GM21447 (cell line): Measurements from ENCODE around the gene ZGPAT.

Experiments used
- ATAC-seq: cut with Tn5 transposase; IDR thresholded peaks from one replicate; pipeline ENCODE4 v1.9.1; 2021; ENCODE audit not compliant: unreplicated experiment

Gene ZGPAT

DNA sequence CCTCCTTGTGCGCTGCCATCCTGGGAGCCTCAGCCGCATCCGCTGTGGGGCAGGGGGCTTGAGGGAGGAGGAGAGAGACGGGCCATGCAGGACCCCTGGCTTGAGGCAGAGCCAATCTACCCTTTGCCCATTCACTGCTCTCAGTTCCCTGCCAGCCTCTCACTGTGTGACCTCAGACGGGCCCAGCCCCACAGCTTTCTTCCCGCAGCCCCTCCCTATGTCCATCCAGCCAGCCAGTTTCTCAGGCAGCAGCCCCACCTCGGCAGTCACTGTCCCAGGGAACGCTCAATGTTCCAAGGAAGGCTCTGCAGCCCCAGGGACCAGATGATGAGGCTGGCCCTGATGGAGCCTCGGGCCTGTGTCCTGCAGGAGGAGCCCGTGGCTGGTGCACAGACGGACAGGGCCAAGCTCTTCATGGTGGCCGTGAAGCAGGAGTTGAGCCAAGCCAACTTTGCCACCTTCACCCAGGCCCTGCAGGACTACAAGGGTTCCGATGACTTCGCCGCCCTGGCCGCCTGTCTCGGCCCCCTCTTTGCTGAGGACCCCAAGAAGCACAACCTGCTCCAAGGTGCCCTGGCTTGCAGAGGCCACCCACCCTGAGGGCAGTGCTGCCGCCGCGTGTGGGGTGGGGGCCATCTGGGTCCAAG, 15.3 kb upstream of the ZGPAT start:
- no peak for ATAC-seq

DNA sequence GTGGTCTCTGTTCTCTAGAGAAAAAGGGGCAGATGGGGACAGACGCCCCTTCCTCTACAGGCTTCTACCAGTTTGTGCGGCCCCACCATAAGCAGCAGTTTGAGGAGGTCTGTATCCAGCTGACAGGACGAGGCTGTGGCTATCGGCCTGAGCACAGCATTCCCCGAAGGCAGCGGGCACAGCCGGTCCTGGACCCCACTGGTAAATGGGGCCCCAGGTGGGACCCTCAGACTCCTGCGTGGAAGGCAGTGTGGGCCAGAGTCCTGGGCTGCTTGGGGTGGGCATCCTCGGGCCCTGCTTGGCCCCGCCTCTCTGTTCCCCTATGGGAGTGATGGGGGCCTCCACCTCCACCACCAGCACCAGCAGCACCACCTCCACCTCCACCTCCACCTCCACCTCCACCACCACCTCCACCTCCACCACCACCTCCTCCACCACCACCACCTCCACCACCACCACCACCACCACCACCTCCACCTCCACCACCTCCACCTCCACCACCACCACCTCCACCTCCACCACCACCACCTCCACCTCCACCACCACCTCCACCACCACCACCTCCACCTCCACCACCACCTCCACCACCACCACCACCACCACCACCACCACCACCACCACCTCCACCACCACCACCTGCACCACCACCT, 14.6 kb upstream of the ZGPAT start:
- ATAC-seq: no peak

DNA sequence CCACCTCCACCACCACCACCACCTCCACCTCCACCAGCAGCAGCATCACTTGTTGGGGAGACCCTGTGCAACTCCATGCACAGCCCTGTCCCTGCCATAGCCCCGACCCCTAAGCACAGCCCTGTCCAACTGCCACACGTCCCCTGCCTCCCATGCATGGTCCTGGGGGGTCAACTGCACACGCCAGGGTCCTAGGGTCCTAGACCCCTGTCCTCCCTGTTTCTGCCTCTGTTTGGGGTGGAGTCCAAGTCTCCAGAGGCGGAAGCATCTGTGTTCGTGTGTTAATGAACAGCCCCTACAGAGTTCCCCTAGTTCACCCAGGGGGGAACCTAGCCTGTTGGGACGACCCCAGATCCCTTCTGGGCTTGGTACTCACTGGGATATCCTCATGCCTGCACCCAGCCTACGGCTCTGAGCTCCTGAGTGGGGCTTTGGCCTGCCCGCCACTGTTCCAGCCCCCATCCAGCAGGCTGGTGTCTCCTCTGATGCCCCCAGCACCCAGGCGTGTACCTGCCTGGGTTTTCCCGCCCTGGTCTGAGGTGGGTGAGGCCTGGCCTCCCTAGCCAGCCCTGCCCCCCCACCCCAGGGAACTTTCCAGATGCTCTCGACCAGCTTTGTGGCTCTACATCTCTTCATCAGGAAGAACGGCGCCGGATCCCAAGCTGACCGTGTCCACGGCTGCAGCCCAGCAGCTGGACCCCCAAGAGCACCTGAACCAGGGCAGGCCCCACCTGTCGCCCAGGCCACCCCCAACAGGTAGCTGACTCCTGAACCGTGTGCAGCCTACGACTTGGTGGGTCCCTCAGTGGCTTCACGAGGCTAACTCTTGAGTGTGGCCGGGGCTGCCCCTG, 13.9 kb upstream of the ZGPAT start:
- ATAC-seq: no peak

DNA sequence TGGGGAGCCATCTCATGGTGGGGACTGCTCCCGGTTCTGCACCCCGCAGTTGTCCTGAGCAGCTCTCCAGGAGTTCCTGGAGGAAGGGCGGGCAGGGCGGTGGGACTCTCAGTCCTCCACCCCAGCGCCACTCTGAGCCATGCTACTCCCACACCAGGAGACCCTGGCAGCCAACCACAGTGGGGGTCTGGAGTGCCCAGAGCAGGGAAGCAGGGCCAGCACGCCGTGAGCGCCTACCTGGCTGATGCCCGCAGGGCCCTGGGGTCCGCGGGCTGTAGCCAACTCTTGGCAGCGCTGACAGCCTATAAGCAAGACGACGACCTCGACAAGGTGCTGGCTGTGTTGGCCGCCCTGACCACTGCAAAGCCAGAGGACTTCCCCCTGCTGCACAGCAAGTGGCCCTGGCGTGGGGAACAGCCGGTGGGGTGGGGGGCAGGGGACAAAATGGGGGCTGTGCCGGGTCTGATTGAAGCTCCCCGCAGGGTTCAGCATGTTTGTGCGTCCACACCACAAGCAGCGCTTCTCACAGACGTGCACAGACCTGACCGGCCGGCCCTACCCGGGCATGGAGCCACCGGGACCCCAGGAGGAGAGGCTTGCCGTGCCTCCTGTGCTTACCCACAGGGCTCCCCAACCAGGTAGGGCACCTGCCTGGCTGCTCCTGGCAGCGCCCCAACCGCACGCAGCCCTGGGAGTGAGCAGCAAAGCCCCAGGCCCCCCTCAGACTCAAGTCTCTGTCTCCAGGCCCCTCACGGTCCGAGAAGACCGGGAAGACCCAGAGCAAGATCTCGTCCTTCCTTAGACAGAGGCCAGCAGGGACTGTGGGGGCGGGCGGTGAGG, 13.0 kb upstream of the ZGPAT start:
- no peak for ATAC-seq

DNA sequence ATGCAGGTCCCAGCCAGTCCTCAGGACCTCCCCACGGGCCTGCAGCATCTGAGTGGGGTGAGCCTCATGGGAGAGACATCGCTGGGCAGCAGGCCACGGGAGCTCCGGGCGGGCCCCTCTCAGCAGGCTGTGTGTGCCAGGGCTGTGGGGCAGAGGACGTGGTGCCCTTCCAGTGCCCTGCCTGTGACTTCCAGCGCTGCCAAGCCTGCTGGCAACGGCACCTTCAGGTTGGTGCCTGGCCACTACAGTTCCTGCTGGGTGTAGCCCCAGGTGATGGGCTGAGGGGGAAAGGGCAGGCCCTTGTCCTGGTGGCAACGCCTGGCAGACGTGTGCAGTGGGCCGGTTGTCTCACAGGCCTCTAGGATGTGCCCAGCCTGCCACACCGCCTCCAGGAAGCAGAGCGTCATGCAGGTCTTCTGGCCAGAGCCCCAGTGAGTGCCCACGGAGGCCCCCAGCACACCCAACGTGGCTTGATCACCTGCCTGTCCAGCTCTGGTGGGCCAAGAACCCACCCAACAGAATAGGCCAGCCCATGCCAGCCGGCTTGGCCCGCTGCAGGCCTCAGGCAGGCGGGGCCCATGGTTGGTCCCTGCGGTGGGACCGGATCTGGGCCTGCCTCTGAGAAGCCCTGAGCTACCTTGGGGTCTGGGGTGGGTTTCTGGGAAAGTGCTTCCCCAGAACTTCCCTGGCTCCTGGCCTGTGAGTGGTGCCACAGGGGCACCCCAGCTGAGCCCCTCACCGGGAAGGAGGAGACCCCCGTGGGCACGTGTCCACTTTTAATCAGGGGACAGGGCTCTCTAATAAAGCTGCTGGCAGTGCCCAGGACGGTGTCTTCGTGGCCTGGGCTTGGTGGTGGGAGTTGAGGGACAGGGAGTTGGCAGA, 12.2 kb upstream of the ZGPAT start:
- ATAC-seq: no peak

DNA sequence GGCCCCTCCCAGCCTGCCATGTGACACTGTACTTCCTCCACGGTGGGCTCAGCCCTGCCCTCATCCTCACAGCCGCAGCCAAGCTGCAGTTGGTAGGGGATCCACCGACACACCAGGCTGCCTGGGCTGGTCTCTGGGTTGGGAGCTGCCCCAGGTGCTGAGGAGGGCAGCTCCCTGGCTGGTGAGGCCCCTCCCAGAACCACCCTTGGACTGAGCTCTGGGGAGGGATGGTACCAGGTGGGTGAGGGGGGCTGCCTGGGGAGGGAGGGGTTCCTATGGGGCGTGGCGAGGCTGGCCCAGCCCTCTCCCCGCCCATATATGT, 11.6 kb upstream of the ZGPAT start:
- ATAC-seq: no peak

DNA sequence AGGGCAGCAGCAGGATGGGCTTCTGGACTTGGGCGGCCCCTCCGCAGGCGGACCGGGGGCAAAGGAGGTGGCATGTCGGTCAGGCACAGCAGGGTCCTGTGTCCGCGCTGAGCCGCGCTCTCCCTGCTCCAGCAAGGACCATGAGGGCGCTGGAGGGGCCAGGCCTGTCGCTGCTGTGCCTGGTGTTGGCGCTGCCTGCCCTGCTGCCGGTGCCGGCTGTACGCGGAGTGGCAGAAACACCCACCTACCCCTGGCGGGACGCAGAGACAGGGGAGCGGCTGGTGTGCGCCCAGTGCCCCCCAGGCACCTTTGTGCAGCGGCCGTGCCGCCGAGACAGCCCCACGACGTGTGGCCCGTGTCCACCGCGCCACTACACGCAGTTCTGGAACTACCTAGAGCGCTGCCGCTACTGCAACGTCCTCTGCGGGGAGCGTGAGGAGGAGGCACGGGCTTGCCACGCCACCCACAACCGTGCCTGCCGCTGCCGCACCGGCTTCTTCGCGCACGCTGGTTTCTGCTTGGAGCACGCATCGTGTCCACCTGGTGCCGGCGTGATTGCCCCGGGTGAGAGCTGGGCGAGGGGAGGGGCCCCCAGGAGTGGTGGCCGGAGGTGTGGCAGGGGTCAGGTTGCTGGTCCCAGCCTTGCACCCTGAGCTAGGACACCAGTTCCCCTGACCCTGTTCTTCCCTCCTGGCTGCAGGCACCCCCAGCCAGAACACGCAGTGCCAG, 11.0 kb upstream of the ZGPAT start, which contains the start of gene TNFRSF6B:
TNFRSF6B (plus strand) TSS at position 25 of the 729 bp plus-strand sequence; CDS start at position 141, 116 bp downstream.
- no peak for ATAC-seq

DNA sequence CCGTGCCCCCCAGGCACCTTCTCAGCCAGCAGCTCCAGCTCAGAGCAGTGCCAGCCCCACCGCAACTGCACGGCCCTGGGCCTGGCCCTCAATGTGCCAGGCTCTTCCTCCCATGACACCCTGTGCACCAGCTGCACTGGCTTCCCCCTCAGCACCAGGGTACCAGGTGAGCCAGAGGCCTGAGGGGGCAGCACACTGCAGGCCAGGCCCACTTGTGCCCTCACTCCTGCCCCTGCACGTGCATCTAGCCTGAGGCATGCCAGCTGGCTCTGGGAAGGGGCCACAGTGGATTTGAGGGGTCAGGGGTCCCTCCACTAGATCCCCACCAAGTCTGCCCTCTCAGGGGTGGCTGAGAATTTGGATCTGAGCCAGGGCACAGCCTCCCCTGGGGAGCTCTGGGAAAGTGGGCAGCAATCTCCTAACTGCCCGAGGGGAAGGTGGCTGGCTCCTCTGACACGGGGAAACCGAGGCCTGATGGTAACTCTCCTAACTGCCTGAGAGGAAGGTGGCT, 10.4 kb upstream of the ZGPAT start:
- ATAC-seq: no peak

DNA sequence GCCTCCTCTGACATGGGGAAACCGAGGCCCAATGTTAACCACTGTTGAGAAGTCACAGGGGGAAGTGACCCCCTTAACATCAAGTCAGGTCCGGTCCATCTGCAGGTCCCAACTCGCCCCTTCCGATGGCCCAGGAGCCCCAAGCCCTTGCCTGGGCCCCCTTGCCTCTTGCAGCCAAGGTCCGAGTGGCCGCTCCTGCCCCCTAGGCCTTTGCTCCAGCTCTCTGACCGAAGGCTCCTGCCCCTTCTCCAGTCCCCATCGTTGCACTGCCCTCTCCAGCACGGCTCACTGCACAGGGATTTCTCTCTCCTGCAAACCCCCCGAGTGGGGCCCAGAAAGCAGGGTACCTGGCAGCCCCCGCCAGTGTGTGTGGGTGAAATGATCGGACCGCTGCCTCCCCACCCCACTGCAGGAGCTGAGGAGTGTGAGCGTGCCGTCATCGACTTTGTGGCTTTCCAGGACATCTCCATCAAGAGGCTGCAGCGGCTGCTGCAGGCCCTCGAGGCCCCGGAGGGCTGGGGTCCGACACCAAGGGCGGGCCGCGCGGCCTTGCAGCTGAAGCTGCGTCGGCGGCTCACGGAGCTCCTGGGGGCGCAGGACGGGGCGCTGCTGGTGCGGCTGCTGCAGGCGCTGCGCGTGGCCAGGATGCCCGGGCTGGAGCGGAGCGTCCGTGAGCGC, 9.8 kb upstream of the ZGPAT start:
- no peak for ATAC-seq

DNA sequence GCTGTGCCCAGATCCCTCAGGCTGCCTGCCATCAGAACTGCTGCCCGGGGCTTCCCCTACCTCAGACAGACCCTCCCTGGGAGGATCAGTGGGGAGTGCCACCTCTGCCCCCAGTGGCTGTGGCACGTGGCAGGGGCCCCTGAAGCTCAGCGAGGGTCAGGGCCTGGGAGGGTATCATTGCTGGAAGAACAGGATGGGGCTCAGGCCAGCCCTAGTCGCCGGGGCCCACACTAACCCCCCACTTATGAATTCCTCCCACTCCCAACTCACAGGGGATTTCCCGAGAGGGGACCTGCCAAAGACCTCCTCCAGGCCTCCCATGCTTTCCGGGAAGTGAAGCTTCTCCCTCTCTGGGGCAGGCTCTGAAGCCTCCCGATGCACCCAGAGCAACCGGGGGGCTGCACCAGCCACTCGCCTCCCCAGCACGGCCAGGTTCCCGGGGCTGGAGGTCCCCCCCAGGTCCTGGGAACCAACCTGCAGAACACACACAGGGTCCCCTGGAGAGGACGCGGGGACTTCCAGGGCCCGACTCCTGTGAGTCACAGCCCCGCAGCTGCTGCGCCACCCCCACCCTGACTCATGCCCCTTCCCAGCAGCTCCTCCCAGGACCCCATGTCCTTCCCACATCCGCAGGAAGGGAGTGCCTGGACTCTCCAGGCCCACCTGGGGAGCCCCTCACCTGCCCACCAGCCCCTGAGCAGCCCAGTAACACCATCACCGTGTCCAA, 8.9 kb upstream of the ZGPAT start:
- ATAC-seq: no peak

DNA sequence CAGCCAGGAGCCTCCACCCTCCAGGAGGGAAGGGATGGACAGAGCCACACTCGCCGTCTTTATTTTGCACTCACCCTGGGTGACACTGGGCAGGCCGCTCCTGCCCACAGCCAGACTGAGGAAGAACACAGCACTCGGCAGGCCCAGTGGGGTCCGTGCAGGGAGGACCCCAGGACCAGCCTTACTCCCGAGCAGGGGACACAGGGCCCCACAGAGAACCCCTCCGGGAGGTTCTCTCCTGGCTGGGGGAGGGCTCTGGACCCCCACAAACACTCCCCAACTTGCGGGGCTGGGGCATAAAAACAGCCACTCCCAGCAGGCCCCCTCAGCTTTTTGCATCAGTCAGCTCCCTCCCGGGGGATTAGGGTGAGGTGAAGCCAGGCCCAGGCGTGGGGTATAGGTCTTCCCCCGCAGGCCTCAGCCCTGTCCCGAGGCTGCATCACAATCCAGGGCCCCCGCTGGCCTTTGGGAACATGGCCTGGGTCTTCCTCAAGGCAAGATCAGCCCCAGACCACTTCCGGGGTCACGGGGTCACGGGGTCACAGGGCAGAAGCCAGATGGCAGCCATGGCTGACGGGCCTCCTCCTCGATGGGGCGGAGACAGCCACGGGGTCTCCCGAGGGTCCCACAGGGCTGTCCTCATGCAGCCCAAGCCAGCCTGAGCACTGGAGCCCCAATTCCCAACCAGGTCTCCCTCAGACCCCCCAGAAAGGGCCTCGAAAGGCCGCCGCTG, 8.2 kb upstream of the ZGPAT start:
- ATAC-seq: no peak

DNA sequence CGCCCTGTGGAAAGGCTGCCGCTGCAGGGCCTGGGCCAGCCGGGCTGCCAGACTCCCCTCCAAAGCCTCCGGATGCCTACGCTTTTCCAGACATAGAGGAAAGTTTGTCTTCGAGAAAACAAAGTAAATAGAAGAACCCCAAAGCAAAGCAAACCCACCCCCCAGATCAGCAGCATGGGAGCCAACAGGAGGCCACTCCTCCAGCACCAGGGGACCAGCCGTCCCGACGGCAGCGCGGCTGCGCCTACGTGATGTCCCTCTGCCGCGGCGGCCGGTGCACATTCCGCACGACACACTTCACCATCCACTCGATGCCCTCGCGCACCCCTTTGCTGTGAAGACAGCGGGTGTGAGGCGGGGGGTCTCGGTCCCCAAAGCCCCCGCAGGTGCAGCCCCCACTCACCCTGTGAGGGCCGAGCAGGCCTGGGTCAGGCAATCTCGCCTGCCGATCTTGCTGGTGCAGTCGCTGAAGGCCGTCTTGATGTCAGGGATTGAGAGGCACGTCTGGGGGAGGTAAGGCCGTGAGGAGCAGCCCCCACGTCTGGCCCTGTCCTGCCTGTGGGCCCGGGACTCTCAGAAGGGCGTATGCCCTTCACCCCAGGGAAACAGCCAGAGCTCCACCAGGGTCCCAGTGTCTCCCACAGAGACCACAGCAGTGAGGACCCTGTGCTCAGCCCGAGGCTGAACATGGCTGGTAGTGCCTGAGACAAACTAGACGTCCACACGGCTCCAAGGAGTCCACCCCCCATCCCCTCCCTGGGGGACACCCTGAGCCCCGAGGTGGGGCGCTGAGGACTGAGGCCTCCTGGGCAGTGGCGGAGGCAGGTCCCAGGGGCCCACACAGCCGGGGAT, 7.4 kb upstream of the ZGPAT start:
- no peak for ATAC-seq

DNA sequence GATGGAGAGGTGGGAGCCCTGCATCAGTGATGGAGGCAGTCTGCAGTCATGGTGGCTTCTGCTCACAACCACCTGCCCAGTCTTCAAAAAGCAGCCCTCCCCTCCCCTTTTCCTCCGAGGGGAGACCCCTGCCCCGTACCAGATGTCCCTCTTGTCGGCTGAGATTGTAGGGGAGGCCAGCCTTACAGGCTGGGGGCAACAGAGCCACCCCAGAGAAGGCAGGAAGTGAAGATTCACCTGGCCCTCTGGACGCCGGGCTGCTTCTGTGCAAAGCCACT, 6.8 kb upstream of the ZGPAT start:
- no peak for ATAC-seq

DNA sequence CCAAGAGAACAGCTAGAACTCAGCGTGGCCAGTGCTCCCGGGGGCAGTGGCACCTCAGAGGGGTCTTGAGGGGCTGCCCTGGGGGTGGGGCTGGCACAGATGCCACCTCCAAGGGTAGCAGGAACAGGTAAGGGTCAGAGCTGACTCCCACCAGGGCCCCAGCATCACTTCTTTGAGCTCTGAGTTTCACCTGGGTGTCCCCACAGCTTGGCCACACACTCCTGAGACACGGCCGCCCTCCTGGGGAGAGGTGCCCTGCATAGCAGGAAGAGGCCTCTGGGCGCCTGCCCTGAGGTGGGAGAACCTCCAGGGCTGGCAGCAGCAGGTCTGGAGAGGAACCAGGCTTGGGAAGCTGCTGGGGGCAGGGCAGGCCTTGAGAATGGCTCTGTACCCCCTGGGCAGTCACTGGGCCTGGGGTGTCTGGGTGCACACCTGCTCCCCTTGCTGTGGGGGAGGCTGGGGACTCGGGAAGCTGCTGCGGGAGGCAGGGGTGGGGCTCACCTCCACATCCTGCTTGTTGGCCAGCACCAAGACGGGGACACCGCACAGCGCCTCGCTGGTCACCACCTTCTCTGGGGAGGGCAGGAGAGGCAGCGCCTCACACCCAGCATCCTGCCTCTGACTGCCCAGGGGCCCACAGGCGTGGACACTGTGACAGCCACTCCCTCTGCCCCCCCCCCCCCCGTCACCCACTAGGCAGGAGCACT, 6.4 kb upstream of the ZGPAT start:
- ATAC-seq: no peak

DNA sequence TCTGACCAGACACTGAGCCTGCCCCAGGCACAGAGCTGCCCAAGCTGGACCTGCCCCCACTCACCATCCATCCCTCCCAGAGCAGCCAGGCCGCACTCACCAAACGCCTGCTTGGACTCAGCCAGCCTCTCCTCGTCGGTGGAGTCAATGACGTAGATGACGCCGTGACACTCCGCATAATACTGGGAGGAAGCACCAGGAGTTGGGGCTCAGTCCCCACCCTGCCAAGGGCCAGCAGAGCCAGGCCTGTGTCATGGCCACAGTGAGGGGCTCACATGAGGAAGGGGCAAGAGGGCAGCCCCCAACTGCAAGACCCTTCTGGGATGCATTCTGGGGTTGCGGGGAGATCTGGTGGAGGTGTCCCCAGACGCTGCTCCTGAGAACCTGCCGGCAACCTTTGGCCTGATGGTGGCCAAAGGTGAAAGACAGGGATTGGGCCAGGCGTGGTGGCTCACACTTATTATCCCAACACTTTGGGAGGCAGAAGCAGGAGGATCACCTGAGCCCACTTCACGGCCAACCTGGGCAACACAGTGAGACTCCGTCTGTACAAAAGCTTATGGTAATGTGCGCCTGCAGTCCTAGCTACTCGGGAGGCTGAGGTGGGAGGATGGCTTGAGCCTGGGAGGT, 5.7 kb upstream of the ZGPAT start:
- no peak for ATAC-seq
